Hematopoietic multipotent progenitor cell treated with erythropoietin and hydrocortisone succinate and interleukin-3 and kit ligand, for 8 days (in vitro differentiated cells): ENCODE data around the gene DPCD.
"Not testable (repeated sequence)": the region's sequence is repeated elsewhere in the genome, so short reads cannot be mapped to it uniquely, and the experiment has no call there.

Experiments
- DNase-seq: peaks from one replicate; pipeline ENCODE4 v3.0.0-alpha.2; 2015

Gene DPCD

DNA sequence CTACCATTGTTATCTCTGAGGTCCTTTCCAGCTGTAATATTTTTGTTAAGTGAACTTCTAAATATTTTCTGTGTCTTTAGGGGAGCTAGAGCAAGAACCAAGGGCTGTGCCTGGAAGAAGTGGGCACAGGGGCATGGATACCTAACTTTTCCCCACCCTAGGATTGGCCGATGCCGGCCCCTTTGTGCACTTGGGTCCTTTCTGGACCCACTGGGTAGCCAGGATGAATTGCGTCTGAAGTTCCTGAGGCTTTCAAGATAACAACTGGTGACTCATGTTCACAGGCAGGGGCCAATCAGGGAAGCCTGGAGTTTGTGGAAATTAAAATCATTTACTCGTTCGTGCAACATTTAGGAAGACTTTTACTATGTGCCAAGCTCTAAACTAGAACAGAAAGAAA is 758 bp downstream of the DPCD start:
- DNase-seq, result peak; percentile 61

DNA sequence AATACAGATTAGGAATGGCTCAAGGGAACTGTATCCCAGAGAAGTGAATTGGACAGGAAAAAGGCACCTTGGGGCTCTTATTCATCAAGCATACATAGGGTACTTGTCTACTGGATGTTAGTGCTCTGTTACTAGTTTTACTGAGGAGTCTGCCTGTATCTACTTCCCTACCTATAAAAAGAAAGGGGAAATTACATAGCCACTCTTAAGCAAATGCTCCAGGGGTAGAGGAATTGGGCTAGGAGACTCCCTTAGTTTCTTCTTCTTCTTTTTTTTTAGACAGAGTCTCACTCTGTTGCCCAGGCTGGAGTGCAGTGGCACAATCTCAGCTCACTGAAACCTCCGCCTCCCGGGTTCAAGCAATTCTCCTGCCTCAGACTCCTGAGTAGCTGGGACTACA is 5.2 kb downstream of the DPCD start:
- DNase-seq, result not testable (repeated sequence)

DNA sequence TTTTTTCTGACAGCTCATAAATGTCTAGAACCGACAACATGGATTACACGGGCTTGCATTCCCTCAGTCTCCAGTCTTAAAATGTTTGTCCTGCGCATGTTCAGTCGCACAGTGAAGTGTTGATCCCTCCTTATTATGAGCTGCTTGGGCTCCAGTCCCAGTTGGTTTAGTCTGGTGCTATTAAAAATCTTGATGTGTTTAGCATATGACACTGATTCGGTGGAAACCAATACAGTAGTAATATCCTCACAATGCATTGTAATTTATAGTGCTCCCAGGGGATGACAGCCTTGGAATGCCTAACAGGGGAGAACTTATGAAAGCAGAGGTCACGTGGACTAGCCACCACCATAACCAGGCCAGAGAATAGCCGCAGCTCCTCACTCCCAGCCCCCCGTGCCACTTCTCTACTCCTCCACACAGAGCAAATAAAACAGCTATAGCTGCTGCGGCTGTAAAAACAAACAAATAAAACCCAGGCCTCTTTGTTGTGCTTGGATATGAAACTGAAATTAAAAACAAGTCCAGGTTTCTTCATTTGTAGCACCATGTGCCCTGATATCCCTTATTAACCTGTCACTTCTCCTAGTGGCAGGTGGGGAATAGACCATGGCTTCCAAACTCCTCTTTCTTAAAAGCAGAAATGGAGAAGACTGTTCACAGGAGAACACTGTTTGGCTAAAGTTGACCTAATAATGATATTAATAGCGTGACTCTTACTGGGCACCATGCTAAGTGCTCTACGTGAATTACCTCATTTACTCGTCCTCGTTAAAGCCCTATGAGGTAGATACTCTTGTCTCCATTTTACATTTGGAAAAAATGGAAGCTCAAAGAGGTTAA is 7.7 kb downstream of the DPCD start:
- no peak for DNase-seq

DNA sequence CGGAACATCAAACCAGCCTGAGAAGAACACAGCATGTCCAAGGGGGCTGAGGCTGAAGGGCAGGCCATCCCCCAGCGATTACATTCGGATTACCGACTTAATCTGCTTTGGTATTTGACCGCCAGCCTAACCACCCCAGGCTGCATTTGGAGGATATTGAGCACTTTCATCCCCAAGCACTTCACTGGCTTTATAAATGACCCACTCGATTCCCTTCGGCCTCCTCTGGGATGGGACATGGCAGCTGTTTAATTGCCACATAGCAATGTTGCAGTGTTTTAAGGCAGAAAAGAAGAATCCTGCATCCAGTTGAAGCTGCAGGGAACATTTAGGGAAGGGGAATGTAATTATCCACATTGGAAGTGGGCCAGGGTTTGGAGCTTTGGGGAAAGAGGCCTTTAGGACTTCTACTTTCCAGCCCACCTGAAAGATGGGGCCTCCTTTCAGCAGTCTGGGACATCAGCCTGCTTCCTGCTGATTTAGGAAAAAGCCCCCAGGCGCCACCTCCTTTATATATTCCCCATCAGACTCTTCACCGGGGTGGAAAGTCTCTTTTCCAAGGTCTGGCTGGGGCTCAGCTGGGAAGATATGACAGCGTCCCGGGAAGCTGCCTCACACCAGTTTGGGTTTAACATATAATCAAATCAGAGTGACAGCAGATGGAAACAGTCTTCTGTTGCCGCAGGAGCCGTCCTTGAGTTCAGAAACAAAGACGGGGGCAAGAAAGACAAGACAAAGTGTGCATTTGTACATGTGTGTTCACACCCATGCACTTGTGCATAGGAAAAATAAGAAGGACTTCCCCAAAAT is 9.2 kb downstream of the DPCD start:
- DNase-seq, result no peak

DNA sequence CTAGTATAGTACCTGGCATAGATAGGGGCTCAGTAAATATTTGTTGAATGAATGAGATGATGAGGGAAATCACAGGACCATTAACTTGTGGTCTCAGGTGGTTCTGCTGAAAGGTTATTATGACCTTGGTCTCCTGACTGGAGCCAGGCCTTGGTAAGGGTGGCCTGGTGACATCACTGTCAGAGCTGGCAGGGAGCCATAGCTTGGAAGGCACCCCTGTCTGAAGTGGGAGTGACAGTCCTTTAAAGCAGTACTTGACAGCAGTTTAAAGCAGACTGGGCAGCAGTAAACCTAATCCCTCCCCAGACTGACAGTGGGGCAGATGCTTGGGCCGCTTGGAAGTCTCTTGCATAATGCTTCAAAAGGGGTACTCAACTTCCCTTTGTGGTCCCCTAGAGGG is 13.4 kb downstream of the DPCD start:
- peak; percentile 21 for DNase-seq

DNA sequence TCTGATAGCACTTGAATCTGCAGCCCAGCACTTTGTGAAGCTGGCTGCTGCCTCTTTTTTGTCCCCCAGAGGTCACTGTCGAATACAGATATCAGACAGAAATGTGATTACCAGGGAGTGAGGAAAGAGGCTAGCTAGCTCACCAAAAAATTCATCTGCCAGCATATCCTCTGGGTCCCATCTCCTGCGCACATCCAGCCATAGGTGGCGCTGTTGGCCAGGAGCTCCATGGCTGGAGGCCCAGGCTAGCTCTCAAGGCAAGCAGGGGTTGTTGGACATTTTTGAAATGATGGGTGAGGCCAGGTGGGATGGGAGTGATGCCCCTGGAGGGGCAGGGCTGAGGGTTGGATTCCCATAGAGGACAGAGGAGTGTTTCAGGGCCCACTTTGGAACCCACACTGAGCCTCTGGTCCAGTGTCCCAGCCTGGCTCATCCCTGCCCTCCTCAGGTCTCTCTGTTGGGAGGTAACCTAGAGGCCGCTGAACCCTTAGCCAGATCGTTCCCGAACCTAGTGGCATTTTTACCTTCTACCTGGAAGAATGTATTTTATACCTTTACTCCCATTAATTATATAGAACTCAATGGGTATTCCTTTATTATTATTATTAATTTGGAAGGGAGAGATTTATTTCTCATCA is 14.8 kb downstream of the DPCD start:
- DNase-seq, result peak; percentile 88

DNA sequence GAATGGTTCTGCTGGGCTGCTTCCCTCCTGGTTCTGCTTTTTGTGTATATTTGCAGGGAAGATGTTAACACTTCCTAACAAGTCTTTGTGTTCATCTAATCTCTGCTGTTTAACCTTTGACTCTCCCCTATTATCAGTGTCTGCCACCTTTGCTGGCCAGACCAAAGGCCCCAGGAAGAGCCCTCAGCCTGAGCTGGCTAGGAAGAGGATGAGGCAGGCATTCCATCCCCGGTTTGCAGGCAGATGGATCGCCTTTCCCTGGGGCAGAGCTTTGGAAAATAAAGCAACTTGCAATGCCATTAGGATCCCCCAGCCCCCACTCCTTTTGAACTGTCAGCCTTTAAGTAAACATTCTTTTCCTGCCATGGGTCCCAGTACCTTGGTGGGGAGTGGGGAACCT is 19.0 kb downstream of the DPCD start:
- no peak for DNase-seq

DNA sequence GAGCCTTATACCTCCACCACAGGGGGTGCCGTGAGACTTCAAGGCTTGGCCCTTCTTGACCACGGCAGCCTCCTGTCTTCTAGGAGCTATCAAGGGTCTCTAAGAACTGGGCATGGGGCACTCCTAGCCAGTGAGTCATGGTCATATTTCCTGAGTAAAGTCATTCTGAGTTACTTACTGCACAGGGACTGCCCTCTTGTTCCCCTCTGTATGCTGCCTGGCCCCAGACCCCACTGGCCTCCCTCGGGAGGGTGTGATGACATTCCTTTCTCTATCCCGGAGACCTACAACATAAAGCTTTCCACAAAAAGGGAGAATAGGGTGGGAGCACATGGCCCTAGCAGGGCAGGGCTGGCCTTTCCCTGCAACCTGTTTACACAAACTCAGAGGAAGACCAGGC is 21.4 kb downstream of the DPCD start:
- DNase-seq, result no peak

DNA sequence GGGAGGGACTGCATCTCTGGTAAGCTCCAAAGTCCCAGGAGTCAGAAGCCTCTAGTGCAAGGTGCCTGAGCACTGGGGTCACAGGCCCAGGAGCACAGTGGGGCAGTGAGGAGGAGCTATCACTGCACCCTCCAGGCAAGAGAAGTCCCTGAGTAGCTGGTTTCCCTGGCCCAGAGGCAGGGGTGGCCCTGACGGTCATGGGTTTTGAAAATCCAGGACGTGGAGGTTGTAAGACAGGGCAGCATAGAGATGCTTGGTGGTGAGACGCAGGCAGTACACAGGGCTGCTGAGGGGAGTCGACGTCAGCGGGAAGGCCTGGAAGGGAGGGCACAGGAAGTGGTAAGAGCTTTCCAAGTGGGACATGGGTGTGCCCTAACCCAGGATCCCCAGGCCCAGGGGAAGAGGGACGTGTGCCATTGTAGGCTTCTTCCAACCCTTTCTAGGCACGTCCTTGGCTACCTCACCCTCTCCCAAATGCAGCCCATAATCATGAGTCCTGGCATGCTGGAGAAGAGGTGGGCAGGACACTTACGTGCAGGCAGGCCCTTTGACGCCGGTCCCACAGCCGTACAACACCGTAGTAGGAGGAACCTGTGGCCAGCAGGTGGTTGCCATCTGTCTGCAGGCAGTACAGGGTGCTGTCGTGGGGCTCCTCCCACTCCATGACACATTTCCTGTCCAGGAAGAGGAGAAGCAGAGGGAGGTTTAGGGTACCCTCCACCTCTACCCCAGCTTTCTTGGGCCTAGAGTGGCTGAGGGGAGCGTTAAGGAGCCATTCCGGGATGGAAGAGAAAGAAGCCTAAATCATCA is 23.2 kb downstream of the DPCD start:
- DNase-seq, result no peak

DNA sequence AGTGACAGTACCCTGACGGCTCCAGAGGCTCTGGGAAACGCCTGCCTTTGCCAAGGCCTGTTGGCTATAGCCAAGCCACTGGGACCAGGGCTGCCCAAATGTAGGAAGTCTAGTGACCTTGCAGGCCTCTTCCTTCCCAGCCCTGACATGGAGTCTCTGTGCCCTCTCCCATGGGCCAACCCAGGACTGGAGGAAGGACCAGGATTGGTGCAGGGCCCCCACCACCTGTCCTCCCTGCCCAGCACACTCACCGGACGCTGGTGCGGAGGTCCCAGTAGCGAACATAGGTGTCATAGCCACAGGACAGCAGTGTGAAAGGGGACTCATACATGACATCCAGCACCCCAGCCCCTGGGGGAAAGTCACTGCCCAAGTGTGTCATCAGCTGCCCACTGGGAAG is 24.0 kb downstream of the DPCD start:
- no peak for DNase-seq

DNA sequence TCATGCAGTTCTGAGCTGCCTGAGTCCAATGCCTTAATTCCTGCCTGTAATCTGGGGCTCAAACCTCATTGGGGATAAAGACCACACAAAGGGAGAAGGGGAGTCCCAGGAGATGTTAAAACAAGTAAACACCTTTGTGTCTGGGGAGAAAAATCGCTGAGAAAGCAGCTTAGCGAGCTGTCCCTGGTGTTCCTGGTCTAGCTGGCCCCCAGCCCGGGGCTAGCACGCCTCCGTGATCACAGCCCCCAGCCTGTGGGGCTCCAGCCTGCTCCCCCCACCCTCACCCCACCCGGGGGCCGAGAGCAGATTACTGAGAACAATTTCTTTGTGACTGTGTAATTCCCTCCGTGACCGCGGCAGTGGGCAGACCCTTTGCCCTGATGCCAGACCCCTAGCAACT is 24.8 kb downstream of the DPCD start:
- DNase-seq, result no peak

DNA sequence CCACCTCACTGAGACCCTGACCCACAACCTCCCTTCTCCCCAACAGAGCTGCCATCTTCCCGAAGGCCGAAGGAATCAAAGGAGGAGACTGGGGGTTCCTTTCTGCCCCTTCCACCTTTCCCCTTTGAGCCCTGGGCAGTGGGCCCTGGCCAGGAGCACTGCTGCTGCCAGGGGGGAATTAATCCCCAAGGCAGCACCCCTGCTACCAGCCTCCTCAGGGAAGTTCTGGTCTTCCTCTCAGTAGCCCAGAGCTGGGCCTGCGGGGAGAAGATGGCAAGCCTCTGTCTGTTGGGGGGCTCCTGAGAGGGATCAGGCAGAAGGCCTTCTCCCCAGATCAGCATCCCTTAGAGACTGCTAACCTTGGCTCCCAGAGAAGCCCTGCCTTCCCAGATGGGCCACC is 25.5 kb downstream of the DPCD start:
- no peak for DNase-seq

DNA sequence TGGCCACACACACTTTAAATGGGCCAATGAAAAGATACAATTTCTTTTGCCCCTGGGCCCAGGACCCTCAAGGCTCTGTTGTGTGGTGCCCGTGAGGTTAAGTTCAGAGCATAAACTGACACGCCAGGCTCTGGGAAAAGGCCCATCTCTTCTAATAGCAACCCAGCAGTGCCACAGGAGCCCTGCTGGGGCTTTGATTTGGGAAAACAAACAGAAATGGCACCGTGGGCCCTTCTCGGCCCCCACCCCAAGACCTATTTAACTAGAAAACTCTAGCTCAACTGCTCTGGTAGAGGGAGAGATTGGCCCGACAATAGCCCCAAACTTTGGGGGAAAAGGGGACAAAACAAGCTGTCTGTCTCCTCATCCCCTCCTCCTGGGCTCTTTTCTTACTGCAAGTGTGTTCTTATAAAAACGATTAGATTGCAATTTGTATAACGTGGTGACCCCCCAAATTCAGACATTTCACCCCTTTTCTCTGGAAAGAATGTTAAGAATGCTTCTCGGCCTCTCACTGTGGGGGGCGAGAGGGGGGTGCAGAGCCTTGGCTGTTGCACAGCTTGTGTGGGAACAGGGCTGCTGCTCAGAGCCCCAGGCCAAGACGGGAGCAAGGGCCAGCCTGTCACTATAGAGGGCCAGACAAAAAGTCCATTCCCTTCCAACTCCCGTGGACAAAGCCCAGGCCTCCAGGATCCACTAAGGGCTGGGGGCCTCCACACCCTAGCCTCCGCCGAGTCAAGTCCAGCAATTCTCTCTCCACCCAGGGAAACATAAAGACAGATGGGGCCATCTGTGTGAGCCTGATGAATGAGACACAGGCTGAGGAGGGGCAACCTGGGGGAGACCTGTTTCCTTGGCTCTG is 26.8 kb downstream of the DPCD start:
- DNase-seq, result no peak

DNA sequence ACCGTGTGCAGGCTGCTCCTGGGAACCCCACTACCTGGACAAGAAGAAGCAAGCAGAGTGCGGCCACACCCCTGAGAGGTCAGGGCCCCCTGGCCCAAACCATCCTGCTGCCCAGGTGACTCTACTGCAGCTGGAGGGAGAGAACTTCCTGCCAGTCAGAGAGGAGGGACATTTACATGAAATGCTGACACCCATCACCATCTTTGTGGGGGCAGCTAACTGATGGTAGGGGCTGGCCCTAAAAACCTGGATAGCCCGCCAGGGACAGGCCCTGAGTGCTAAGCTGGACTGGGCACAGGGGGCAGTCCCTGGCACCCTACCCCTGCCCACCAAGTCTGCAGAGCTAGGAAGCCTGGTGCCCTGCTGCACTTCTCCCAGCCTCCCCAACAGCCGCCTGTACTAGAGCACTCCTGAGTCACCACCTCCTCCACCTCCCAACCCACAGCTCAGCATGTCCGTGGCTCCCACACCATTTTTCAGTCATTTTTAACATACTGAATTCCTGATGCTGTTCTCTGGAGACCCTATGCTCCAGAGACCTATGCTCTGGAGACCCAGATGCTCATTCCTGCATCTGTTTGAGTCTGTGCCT is 27.5 kb downstream of the DPCD start:
- DNase-seq, result no peak

DNA sequence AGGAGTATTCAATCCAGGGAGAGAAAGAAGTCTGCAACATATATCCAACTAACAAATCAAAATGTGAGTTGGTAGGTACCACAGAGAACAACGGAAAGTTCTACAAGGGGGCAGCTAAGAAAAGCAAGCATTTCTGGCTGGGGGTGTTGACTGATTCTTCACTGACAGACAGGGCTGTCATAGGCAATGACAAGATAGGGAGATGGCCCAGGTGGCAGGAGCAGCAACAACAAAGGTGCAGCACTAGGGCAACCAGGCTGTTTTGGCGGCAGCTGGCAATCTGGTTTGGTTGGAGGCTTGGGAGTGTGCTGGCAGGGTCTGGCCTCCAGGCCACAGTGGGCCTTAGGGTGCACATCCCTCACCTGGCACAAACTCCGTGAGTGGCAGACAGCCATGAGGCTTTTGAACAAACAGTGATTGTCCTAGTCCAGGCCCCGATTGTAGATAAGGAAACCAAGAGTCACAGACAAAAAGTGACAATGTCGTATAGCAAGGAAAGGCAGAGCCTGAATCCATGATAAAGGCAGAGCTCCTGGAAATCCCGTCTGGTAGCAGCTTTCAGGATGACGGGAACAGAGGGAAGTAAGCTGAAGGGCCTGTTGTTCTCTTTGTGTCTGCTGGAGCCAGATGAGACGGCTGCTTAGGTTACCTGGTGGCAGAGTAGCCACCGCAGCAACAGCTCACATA is 28.4 kb downstream of the DPCD start:
- no peak for DNase-seq

DNA sequence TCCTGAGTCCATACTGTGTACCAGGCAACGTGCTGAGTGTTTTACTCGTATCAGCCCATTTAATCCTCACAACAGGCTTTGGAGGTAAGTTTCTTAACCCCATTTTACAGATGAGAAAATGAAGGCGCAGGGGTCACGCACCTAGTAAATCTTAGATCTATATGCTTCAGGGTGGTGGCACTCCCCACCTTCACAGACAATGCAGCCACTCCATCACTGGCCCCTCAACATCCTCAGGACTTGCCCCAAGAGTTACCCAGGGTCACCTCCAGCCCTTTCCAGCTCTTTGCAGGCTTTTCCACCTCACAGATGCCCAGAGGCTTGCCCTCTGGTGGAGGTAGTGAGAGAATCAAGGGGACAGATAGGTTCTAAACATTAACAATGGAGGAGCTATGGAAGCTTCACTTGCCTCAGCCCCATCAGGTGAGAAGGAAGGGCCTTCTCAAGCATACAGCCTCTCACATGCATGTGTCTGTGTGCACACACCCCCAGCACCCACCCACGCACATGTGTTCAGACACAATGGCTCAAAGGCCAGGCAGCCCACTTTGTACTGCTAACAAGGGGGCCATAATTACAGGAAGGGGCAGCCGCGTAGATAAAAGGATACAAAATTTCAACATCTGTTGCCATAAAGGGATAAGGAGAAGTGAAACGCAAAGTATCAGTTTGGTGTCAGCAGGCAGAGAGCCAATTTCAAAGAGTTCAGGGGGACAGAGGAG is 29.1 kb downstream of the DPCD start:
- peak; percentile 28 for DNase-seq

DNA sequence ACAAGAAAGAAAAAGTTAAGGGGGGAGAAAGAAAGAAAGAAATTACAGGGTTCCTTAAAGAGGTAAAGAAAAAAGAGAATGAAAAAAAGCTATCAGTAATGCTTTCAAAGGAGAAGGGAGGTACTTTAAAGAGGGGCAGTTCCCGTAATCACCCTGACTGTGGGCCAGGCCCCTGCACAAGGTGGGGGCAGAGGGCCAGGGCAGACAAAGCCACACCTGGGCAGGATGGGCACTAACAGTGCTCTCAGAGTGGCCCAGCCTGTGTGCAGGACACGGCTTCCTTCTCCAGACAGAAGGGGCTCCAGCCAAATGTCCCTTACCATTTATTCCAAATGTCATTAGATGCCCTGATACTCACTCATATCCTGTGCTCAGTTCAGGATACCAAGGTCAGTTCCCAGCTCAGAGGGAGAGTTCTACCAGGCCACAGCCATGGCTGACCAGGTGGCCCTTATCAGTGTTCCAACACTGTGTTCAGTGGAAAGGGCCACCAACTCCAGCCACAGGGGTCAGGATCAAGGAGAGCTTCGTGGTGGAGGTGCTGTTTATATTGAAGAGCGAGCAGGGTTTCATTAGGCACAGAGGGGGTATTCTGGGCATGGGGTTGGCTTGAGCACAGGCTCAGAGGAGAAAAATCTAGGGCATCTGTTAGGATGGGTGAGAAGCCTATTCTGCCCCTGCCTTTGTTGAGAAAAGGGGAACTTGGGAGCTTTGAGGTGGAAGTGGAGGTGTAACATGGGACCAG is 29.9 kb downstream of the DPCD start:
- no peak for DNase-seq

DNA sequence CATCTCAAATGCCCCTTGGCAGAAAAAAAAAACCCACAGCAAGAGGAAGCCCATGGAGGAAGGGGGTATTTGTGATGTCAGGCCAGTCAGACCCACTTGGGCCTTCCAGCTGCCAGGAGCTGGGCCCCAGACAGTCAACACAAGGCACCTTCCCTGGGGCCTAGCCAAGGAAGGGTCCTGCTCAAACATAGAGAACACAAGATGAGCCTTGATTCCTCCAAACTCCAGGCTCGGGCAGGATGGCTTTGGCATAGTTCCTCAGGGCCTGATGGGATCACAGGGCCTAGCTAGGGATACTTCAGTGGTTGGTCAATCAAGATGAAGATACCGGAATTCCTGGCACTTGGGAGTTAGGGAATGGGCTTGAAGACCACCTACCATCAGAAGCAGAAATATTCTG is 30.8 kb downstream of the DPCD start:
- DNase-seq, result no peak

DNA sequence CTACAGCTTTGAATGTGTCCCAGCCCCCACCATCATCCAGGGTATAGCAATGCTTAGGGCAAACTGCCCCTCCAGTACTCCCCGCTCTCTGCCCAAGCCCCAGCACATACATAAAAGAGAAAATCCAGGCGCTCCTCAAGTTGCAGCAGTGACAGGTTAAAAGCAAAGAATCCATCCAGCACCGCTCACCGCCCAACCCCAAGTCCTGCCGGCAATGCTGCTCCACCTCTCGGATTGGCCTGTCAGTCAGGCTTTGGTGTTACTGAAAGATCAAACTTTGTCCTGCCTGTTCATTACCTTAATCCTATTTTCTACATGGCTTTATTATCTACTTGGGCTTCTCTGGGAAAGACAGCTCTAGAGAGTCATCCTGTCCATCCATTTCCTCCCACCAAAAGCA is 31.9 kb downstream of the DPCD start:
- no peak for DNase-seq

DNA sequence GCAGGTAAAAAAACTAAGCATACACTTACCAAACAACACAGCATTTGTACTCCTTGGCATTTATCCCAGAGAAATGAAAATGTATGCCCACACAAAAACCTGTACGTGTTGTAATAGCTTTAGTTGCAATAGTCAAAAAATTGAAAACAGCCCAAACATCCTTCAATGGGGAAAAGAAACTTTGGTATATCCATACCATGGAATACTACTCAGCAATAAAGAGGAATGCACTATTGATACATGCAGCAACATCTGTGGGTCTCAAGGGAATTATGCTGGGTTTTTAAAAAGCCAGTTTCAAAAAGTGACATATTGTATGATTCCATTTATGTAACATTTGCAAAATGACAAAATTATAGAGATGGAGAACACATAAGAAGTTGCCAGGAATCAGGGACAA is 35.4 kb downstream of the DPCD start:
- DNase-seq, result no peak
